ENCODE results near the gene PRMT3.

DNA sequence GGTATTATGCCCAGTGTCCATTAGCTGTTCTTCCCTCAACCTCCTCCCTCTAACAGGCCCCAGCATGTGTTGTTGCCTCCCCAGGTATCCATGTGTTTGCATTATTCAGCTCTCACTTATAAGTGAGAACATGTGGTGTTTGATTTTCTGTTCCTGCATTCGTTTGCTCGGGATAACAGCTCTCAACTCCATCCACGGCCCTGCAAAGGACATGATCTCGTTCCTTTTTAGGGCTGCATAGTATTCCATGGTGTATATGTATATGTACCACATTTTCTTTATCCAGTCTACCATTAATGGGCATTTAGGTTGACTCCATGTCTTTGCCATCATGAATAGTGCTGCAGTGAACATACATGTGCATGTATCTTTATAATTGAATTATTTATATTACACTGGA lies 82.8 kb downstream of the PRMT3 start:
- TF ChIP-seq, protein P1, sequence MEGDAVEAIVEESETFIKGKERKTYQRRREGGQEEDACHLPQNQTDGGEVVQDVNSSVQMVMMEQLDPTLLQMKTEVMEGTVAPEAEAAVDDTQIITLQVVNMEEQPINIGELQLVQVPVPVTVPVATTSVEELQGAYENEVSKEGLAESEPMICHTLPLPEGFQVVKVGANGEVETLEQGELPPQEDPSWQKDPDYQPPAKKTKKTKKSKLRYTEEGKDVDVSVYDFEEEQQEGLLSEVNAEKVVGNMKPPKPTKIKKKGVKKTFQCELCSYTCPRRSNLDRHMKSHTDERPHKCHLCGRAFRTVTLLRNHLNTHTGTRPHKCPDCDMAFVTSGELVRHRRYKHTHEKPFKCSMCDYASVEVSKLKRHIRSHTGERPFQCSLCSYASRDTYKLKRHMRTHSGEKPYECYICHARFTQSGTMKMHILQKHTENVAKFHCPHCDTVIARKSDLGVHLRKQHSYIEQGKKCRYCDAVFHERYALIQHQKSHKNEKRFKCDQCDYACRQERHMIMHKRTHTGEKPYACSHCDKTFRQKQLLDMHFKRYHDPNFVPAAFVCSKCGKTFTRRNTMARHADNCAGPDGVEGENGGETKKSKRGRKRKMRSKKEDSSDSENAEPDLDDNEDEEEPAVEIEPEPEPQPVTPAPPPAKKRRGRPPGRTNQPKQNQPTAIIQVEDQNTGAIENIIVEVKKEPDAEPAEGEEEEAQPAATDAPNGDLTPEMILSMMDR (IDR thresholded peaks at IDR 0.05) = no peak
- TF ChIP-seq EZH2 (IDR thresholded peaks at IDR 0.05; ENCODE audit: borderline replicate concordance, insufficient read depth, low read depth, low read length, poor library complexity, severe bottlenecking) = no peak
